ENCODE measurements around the gene SLC8A1.

Gene SLC8A1

DNA sequence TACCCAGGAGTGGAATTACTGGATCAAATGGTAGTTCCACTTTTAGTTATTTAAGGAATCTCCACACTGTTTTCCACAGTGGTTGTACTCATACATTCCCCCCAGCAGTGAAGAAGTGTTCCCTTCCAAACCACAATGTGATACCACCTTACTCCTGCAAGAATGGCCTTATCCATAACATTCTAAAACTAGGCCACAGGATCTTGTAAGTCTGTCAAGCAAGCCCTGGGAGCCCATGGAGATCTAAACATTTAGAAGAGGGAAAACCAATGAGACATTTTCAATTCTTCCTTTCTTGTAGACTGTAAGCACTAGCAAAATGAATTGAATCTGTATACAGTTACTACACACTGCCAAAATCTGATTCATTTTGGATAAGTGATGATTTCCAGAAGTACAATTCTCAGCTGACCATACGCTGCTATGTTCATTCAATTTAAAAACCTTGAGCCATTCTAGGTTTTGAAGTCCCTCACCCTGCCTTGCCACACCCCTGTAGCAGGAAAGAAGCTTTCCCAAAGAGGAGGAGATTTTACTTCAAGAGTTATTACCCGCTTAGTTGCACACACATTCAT is 149.1 kb downstream of the SLC8A1 start:
- TF ChIP-seq, protein P1, sequence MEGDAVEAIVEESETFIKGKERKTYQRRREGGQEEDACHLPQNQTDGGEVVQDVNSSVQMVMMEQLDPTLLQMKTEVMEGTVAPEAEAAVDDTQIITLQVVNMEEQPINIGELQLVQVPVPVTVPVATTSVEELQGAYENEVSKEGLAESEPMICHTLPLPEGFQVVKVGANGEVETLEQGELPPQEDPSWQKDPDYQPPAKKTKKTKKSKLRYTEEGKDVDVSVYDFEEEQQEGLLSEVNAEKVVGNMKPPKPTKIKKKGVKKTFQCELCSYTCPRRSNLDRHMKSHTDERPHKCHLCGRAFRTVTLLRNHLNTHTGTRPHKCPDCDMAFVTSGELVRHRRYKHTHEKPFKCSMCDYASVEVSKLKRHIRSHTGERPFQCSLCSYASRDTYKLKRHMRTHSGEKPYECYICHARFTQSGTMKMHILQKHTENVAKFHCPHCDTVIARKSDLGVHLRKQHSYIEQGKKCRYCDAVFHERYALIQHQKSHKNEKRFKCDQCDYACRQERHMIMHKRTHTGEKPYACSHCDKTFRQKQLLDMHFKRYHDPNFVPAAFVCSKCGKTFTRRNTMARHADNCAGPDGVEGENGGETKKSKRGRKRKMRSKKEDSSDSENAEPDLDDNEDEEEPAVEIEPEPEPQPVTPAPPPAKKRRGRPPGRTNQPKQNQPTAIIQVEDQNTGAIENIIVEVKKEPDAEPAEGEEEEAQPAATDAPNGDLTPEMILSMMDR (IDR thresholded peaks at IDR 0.05; ENCODE audit: low read depth, low read length), result no peak
- no peak for DNase-seq (ENCODE audit: extremely low read depth, low read depth)

DNA sequence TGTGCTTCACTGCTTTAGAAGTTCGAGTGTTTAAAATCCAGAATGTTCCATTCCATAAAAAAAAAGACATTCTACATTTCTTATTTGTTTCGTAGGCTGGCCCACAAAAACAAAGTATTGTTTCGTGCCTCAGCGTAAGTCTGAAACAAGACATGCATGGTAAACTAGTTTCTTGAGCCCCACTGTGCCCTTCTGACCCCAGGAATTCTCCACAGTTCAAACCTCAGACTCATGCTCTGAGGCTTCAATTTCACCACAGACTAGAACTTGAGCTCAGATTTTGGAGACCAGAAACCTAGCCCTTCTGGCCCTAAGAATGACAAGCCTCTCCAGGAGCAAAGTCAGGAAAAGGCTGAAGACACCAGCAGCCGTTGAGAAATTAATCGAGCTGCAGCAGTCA is 151.5 kb downstream of the SLC8A1 start:
- TF ChIP-seq, protein P1 (IDR thresholded peaks at IDR 0.05; ENCODE audit: low read depth, low read length), result no peak
- no peak for DNase-seq (ENCODE audit: extremely low read depth, low read depth)

DNA sequence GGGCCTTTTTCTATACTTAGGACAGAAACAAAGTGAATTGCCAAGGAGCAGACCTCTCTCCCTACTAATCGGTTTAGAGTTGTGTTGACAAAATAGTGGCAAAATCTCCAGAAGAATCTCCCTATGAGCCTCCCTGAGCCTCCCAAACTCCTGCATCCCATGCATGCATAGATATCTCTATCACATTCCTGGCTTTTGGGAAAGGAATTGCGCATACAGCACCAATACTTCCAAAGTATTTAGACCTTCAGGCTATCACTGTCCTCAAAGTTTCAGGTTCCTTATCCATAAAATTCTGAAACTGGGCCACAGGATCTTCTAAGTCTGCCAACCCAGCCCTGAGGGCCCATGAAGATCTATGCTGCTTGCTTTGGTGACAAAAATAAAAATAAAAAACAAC is 152.1 kb downstream of the SLC8A1 start:
- TF ChIP-seq, protein P1 (IDR thresholded peaks at IDR 0.05; ENCODE audit: low read depth, low read length), result no peak
- no peak for DNase-seq (ENCODE audit: extremely low read depth, low read depth)

DNA sequence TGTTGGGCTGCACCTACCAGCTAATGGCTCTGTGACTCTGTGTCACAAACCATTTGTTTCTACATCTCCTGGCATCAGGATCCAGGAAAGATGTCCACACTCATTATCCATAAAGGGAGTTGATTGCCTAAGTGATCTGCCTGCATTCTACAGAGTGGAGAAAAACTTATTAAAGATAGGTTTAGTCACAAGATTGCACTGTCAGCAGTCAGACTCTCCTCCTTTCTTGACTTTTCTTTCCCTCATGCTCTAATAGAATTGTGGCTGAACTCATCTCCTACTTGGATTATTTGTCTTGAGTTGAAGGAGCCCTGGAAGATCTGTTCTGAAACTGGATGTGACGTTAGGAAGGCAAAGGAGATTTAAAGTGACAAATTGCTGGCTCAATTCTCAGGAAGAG is 152.7 kb downstream of the SLC8A1 start:
- no peak for DNase-seq (ENCODE audit: extremely low read depth, low read depth)
- TF ChIP-seq, protein P1 (IDR thresholded peaks at IDR 0.05; ENCODE audit: low read depth, low read length), result no peak

DNA sequence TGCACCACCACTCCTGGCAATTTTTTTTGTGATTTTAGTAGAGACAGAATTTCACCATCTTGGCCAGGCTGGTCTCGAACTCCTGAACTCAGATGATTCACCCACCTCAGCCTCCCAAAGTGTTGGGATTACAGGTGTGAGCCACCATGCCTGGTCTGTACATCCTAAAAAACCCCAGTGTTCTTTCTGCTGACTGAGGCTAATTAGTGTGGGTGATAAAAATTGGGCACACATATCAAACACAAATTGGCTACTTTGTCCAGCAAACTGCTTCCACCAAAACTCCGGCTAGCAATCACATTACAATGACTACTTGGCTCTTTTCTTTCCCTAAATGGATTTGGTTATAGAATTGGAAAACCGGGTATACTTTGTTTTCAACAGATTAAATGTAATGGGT is 153.9 kb downstream of the SLC8A1 start:
- DNase-seq (ENCODE audit: extremely low read depth, low read depth), result no peak
- TF ChIP-seq, protein P1 (IDR thresholded peaks at IDR 0.05; ENCODE audit: low read depth, low read length), result no peak

DNA sequence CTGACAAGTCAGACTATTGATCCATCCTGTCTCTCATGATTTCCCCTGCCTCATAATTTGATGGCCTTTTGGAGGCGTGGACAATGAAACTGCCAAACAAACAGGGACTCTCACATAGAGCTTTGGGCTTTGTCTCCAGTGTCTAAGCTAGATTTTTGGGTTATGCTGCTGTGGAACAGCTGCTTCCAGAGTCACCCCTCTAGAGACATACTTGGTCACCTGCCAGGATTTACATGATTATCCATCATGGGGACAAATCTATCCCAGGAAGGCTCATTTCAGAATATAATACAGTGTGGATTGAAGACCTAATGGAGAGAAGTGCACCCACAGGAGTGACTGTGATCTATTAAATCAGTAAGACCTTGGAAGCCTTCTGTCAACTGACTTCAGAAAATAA is 159.6 kb downstream of the SLC8A1 start:
- DNase-seq (ENCODE audit: extremely low read depth, low read depth), result no peak
- TF ChIP-seq, protein P1 (IDR thresholded peaks at IDR 0.05; ENCODE audit: low read depth, low read length), result no peak

DNA sequence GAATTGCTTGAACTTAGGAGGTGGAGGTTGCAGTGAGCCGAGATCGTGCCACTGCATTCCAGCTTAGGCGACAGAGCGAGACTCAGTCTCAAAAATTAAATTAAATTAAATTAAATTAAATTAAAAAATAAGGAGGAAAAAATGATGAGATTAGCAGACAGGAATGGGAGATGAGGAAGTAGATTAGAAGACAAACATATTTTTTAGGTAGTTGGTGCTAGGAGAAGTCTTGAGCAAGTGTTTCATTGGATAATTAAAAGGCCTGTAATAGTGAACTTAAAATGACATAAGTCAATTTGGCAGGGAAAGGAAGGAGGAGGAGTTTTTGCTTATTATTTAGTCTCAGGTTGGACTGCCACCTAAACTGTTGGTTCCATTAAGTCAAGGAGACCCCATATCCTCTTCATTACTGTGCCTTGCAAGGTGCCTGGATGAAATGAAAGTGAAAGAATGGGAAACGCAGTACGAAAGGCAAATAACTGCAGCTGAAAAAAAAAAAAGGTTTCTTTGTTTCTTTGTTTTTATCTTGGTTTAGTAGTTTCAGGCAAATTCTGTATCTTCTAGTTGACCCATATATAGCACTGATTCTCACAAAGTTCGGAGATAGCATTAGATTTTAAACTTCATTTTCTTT is 162.0 kb downstream of the SLC8A1 start:
- no peak for DNase-seq (ENCODE audit: extremely low read depth, low read depth)
- TF ChIP-seq, protein P1 (IDR thresholded peaks at IDR 0.05; ENCODE audit: low read depth, low read length), result no peak

All from AG09319 (cell line).